Measurements from ENCODE around the gene HERC2. TPM values are rescaled to one million over a fixed set of nuclear protein-coding genes. Genes with fewer than 3 reads are reported as not detected.

Gene HERC2
- total and polyA plus RNA-seq, 12 donors: 24.9 to 63.0 (median 52.1) TPM

DNA sequence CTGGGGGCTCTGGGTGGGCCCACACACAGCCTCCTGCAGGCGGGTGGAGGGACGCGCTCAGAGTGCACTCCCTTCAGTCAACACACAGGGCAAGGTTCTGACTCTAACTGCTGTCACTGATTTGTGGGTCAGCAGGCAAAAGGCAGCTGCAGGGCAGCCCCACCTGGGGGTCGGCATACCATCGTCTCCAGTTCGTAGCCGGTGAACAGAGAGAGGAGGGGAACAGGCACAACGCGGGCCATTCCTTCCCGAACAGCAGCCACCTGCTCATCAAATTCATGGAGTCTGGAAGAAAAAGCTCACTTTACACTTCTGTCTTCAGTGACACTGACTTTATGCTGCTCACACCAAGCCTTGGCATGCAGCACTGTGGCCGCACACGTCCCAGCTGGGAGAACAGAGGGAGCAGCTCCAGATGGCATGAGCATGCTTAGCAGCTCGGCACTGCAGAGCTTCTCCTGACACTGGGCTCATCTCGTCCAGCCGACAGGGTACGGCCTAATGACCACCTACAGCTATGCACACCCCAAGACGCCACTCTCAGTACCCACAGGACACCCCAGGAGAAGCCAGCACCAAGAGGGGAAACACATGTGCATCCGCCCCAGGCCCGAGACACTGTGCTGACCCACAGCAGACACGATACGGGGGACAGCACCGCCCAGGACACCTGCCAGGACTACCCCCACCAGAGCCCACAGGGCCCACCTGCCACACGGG, 208.4 kb downstream of the HERC2 start:
- intact Hi-C loops (cut with DNase I): loop anchor here in 1 of 2 donors (10.0 kb wide), 1 partner anchor 1229 kb away; no protein-coding TSS in a partner anchor
- 95 to 97% (median 96%) methylated on average over 17 to 23 of the region's 23 CpGs for WGBS, 4 donors
- Histone ChIP-seq H3K36me3 (replicated peaks in 1 of 2) (peaks cover 0 to 66% of the 10 kb centered on the region in 2 donors), H3K9me3 (replicated peaks in 1 of 3) (no peaks in the 10 kb centered on the region), H3K4me1 (replicated peaks in 1 of 2) (no peaks in the 10 kb centered on the region), H3K4me3 (no peak overlapping the region), H3K27me3 (no peaks in the 10 kb centered on the region), H3K27ac (no peak overlapping the region)
- TF ChIP-seq, protein P1, sequence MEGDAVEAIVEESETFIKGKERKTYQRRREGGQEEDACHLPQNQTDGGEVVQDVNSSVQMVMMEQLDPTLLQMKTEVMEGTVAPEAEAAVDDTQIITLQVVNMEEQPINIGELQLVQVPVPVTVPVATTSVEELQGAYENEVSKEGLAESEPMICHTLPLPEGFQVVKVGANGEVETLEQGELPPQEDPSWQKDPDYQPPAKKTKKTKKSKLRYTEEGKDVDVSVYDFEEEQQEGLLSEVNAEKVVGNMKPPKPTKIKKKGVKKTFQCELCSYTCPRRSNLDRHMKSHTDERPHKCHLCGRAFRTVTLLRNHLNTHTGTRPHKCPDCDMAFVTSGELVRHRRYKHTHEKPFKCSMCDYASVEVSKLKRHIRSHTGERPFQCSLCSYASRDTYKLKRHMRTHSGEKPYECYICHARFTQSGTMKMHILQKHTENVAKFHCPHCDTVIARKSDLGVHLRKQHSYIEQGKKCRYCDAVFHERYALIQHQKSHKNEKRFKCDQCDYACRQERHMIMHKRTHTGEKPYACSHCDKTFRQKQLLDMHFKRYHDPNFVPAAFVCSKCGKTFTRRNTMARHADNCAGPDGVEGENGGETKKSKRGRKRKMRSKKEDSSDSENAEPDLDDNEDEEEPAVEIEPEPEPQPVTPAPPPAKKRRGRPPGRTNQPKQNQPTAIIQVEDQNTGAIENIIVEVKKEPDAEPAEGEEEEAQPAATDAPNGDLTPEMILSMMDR (IDR thresholded peaks at IDR 0.05): no peak
- TF ChIP-seq POLR2A (IDR thresholded peaks at IDR 0.05): no peak
- DNase-seq: peak in 1 of 7 donors; percentile 46

DNA sequence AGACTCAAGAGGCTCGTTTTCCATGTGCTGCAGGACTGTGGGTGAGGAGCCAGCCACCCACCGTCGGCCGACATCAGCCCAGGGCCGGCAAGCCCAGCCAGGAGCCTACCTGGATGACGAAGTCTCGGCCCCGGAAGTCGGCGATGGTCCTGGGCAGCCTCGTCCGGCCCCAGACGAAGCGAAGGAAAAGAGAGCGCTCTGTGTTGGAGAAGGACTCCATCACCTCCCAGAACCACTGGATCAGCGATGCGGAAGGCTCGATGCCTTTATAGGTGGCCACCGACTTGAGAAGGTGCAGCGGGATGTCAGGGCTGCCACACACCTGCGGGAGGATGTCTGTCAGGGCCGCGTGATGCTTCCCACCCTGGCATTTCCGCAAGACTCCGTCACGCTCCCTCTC, 209.0 kb downstream of the HERC2 start:
- peak in 1 of 7 donors; percentile 42 for DNase-seq
- WGBS, 4 donors: 97 to 98% (median 97%) methylated on average over 8 to 26 of the region's 26 CpGs
- peaks cover 0 to 60% of the 10 kb centered on the region in 2 donors for H3K36me3 ChIP-seq (replicated peaks in 1 of 2)
- intact Hi-C loops (cut with DNase I): loop anchor here in 1 of 2 donors (10.0 kb wide), 1 partner anchor 1228 kb away; no protein-coding TSS in a partner anchor
- H3K4me3 ChIP-seq: no peak overlapping the region
- H3K27ac ChIP-seq: no peak overlapping the region
- TF ChIP-seq, protein P1 (IDR thresholded peaks at IDR 0.05): no peak
- no peak for TF ChIP-seq POLR2A (IDR thresholded peaks at IDR 0.05)
- no peaks in the 10 kb centered on the region for H3K27me3 ChIP-seq
- H3K4me1 ChIP-seq (replicated peaks in 1 of 2): no peaks in the 10 kb centered on the region
- no peaks in the 10 kb centered on the region for H3K9me3 ChIP-seq (replicated peaks in 1 of 3)

DNA sequence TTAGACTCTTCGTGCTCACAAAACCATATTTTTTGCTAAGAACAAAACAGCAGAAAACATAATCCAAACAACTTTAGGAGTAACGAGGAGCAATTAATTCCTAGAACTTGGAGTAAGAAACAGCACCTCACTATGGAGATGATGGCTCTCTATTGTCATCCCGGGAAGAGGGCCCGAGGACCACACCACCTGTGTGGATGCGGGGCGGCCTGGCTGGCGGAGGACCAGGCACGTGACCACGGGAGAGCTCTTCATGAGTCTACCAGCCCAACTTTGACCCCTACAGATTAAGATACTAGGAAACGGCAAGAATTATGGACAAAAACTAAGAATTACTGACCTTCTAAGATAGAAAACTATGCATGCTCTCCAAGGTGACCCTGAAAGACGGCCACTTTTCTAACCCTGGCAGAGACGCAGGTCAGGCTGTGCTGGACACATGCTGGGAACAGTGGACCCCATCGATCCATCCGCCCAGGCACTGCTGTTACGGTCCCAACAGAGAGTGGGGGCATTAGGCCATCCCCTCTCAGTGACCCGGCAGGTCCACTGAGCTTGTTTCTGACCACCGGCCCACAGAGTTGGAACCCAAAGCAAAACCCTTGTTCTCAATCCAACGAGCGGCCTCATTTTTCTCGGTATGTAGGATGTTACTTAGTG, 209.7 kb downstream of the HERC2 start:
- H3K36me3 ChIP-seq (replicated peaks in 1 of 2): peaks cover 0 to 55% of the 10 kb centered on the region in 2 donors
- DNase-seq: peak in 1 of 7 donors; percentile 39
- 94 to 97% (median 96%) methylated on average over 16 to 20 of the region's 20 CpGs for WGBS, 4 donors
- intact Hi-C loops (cut with DNase I): loop anchor here in 1 of 2 donors (10.0 kb wide), 1 partner anchor 1227 kb away; no protein-coding TSS in a partner anchor
- no peak overlapping the region for H3K27ac ChIP-seq
- peaks cover 3 to 6% of the 10 kb centered on the region in 2 donors for H3K4me1 ChIP-seq (replicated peaks in 1 of 2)
- H3K27me3 ChIP-seq: no peaks in the 10 kb centered on the region
- no peaks in the 10 kb centered on the region for H3K9me3 ChIP-seq (replicated peaks in 1 of 3)
- no peak for TF ChIP-seq POLR2A (IDR thresholded peaks at IDR 0.05)
- TF ChIP-seq, protein P1 (IDR thresholded peaks at IDR 0.05): no peak
- H3K4me3 ChIP-seq: no peak overlapping the region

DNA sequence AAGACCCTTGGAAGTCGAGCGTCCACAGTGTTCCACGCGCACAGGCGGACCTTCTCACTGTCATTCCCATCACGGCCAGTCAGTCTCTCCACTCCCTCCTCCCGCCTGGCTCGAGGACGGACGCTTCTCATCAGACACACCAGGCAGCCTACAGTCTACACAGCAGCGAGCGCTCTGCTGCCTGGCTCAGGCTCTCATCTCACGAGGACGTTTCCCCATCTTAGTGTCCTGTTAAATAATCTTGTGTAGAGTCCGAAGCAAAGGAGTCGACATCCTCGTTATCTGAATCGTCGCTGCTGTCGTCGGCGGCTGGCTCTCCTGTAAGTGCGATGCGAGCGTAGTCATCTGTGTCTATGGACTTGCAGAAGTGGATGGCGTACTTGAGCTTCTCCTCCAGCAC, 210.4 kb downstream of the HERC2 start:
- Histone ChIP-seq H3K36me3 (replicated peaks in 1 of 2) (peaks cover 0 to 50% of the 10 kb centered on the region in 2 donors), H3K4me1 (replicated peaks in 1 of 2) (peaks cover 10 to 13% of the 10 kb centered on the region in 2 donors), H3K4me3 (no peak overlapping the region), H3K9me3 (replicated peaks in 1 of 3) (no peaks in the 10 kb centered on the region), H3K27ac (no peak overlapping the region), H3K27me3 (peaks cover 3% of the 10 kb centered on the region)
- DNase-seq: peak in 1 of 7 donors; percentile 46
- WGBS, 4 donors: 92 to 97% (median 95%) methylated on average over 26 of the region's 26 CpGs
- intact Hi-C loops (cut with DNase I): loop anchor here in 1 of 2 donors (10.0 kb wide), 1 partner anchor 1227 kb away; no protein-coding TSS in a partner anchor
- no peak for TF ChIP-seq POLR2A (IDR thresholded peaks at IDR 0.05)
- TF ChIP-seq, protein P1 (IDR thresholded peaks at IDR 0.05): no peak
